Fibroblast of gingiva (primary cell): ENCODE data around the gene AMZ2.
"Not testable (repeated sequence)": the region's sequence is repeated elsewhere in the genome, so short reads cannot be mapped to it uniquely, and the experiment has no call there.

ENCODE experiments used
- DNase-seq: peaks from one replicate; pipeline ENCODE4 v3.0.0-alpha.2; 2011; ENCODE audit warnings: low read depth

AMZ2 gene

GRCh38 chr17:68253426-68253825 lies 5.6 kb downstream of the AMZ2 start:
- DNase-seq = not testable (repeated sequence)

DNA sequence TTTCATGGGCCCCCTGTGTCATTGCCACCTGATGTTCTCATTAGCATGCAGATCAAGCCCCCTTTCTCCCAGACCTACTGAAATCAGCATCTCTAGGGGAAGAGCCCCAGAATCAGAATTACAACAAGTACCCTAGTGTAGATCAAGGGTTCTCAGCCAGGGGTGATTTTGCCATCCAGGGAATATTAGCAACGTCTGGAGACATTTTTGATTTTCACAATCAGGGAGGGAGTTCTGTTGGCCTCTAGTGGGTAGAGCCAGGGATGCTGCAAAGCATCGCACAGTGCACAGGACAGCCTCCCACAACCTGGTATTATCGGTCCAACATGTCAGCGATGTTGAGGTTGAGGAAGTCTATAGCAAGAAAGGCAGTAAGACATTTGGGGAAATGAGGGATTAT lies 7.3 kb downstream of the AMZ2 start:
- DNase-seq = no peak

DNA sequence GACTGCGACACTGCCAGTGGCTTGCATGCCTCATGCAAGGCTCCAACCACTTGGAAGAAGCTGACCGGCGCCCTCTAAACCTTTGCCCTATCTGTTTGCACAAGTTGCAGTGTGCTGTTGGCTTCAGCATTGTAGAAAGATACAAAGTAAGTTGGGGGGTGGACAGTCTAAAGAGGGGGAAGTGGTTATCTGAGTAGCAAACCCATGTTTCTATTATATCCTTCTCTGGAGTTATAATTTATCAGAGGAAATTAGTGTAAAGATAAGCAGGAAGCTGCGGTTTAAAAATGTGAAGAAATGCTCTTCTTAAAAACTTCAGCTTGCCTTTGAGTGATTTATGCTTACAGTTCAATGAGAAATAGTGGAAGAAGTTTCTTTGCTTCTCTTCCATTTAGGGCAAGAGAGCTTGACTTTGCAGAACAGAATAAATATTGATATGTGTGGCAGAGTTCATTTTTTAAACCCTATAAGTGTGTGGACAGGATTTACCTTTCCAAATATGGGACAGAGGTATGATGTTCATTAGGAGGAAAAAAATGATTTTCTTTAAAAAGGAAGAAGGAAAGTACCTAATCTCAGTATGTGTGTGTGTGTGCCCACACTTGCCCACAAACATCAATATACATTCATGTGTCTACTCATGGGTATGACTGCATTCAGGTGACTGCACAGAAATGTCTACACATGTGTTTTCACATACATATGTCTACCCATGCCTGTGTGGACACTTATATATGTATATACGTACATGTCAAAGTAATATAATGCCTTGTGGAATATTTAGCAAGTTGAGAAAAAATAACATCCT lies 8.1 kb downstream of the AMZ2 start:
- DNase-seq = no peak

- DNase-seq = not testable (repeated sequence)
These were observed 8.9 kb downstream of the AMZ2 start for GRCh38 chr17:68256701-68257100.

- no peak for DNase-seq
These were observed 10.1 kb downstream of the AMZ2 start for GRCh38 chr17:68257934-68258333.

GRCh38 chr17:68258890-68259647 lies 11.2 kb downstream of the AMZ2 start:
- not testable (repeated sequence) for DNase-seq

DNA sequence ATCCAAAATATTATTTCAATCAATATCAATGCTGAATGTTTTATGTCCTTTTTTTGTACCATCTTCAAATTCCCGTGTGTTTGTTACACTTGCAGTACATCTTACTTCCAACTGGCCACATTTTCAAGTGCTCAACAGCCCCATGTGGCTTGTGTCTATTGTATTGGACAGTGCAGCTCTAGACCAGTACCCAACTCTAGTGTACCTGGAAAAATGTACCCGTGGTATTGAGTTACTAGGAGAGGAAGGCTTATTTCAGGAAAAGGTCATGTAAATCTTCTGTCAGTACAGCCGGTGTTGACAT lies 11.8 kb downstream of the AMZ2 start:
- not testable (repeated sequence) for DNase-seq

DNA sequence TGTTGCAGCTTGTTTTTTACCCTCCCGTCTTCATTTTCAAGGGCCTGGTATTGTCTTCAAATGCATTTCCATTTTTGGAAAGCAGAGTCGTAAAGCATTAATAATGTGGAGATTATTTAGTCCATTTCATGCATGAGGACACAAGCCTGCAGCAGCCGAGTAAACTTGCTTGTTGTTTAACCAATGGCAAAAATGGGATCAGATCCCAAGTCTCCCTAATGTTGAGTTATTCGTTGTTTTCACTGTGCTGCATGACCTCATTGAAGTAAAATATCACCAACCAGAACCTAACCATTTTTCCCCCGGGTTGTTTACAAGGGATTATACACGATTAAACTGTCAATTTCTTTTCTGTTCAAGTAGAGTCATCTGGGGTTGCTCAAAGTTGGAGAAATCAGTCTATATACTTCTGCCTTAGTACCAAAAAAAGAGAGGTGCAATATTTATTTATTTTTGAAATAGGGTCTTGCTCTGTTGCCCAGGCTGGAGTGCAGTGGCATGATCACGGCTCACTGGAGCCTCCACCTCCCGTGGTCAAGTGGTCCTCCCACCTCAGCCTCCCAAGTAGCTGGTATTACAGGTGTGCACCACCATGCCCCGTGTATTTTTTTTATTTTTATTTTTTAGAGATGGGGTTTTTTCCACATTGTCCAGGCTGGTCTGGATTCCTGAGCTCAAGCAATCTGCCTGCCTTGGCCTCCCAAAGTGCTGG lies 12.4 kb downstream of the AMZ2 start:
- DNase-seq = no peak

- DNase-seq = not testable (repeated sequence)
These were observed 14.6 kb downstream of the AMZ2 start for GRCh38 chr17:68262467-68262866.

- peak; percentile 19 for DNase-seq
These were observed 15.3 kb downstream of the AMZ2 start for GRCh38 chr17:68263101-68263681.

GRCh38 chr17:68265833-68266232 lies 18.0 kb downstream of the AMZ2 start:
- peak; percentile 64 for DNase-seq

DNA sequence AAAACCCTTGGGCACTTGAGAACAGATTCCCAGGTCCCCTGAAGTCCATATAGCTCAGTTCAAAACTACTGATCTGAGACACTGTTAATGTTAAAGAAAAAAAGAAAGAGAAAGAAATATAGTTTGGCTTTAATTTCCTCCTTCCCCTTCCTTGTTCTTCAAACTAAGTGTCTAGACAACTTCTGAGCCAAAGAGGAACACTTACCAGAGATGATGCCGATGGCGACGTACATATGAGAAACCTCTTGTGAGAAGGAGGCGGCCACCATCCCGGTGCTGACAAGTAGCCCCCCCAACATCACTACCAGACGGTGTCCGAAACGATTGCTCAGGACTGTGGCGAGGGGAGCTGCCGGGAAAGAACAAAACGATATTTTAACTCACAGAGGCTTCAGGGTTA lies 25.9 kb downstream of the AMZ2 start:
- DNase-seq = no peak

GRCh38 chr17:68276339-68276738 lies 28.5 kb downstream of the AMZ2 start:
- not testable (repeated sequence) for DNase-seq

DNA sequence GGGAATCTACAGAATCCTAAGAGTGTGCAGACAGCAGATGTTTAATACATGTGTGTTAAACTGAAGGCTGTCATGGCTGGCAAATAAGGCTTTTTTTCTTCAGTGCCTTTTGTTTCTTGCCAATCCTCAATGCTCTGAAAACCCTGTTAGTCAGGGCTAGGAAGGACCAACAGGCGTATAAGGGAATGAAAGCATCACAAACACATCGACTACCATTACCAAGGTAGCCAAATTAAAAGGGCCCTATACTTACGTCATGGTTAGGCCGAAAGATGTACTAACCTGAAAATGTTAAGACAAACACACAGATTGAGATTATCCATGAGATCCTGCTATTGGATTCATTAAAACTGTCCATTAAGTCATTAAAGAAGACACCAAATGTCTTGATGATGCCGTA lies 30.0 kb downstream of the AMZ2 start:
- no peak for DNase-seq

DNA sequence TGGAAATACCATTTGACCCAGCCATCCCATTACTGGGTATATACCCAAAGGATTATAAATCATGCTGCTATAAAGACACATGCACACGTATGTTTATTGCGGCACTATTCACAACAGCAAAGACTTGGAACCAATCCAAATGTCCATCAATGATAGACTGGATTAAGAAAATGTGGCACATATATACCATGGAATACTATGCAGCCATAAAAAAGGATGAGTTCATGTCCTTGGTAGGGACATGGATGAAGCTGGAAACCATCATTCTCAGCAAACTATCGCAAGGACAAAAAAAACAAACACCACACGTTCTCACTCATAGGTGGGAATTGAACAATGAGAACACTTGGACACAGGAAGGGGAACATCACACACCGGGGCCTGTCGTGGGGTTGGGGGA lies 34.1 kb downstream of the AMZ2 start:
- DNase-seq = not testable (repeated sequence)

GRCh38 chr17:68288375-68288774 lies 40.5 kb downstream of the AMZ2 start:
- no peak for DNase-seq

DNA sequence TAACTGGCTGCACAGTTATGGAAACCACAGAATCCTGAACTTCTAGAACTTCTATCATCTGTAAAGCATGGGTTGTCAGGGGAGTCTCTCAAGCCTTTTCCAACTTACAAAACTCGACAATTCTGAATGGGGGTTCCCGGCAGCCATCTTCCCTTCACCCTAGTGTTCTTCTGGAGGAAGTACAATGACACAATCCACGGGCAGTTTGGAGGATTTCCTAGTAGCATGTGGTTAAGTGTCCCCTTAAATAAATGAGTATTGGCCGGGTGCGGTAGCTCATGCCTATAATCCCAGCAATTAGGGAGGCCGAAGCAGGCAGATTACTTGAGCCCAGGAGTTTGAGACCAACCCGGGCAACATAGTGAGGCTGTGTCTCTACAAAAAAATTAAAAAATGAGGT lies 41.0 kb downstream of the AMZ2 start:
- no peak for DNase-seq

GRCh38 chr17:68289473-68289872 lies 41.6 kb downstream of the AMZ2 start:
- no peak for DNase-seq

DNA sequence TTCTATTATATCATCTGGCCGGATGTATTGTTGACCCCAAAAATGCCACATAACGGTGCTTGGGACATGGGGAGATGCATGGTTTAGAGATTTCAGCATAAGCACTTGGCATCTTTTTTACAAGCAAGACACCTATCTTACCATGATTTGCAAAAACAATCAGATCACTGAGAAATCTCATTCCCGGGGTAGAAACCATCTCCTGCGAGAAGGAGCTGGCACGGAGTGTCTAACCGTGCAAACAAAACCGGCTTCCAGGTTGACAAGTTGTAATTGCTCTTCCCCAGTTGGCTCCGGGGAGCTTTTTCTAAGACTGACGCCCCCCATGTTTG lies 42.1 kb downstream of the AMZ2 start:
- DNase-seq = no peak

DNA sequence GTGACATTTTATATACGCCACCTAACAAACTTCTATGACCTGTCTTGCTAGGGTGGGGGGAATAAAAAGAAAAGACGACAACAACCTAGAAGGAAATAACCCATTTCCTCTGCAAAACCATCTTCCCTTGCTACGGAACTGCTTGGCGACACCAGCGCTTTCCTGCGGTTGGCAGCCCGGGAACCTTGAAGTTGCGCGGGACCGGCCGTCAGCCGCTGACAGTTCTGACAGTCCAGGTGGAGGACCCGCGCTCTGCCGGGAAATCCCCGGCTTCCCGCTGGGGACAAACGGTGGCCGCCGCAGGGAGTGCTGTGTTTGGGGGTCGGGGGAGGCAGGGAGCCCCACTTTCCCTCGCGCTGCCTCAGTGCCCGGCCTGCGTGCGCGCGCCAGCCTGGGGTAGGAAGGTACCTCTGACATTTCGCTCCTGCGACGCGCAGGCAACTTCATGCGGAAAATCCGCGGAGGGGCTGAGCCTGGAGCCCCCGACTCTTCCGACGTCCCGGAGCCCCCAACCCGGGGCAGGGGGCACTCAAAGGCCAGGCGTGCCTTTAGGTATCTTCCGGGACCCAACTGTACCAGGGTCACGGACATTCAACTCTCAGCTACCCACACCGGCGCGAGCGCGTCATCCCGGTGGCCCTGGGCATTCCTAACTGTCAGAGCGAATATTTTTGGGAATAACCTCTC lies 42.6 kb downstream of the AMZ2 start:
- DNase-seq = no peak

GRCh38 chr17:68290955-68291835 lies 43.4 kb downstream of the AMZ2 start, which contains the start of the genes ARSG and SLC16A6:
Gene ARSG, plus strand, starts transcription at chr17:68291495. Its CDS starts 15,999 bp downstream, at chr17:68307494.
Gene SLC16A6, minus strand, starts transcription at chr17:68291127. Its CDS starts 12,807 bp downstream, at chr17:68278320.
- peak; percentile 48 for DNase-seq
